HEK293 (cell line): ENCODE measurements around the gene NANP.
A peak's percentile ranks its signal among the peaks of the same experiment; 100 is the strongest.

ENCODE experiments used
- CTCF ChIA-PET: fragments of 350-600 bp; formaldehyde crosslinking; extraction: SDS; loops from one replicate; lab custom pipeline; 2021; ENCODE audit warnings: antibody characterized with exemption; lab: Yijun Ruan, JAX
- POLR2A ChIA-PET: fragments of 300-600 bp; formaldehyde crosslinking; extraction: SDS; loops from one replicate; lab custom pipeline; 2020; ENCODE audit warnings: antibody characterized with exemption, inconsistent platforms; lab: Yijun Ruan, JAX
- H3K27ac ChIP-seq: fragments of 200-500 bp; sonication (Bioruptor generic); 2 replicates; pipeline ENCODE4 v1.5.1; 2014; ENCODE audit warnings: low read depth, low read length, control low read depth, inconsistent platforms; ENCODE audit errors: extremely low read depth
- H3K36me3 ChIP-seq, 2 experiments: fragments of 200-500 bp in 1 of 2; sonication (Bioruptor generic) in 1 of 2; 1 replicate in 1 of 2; 2 replicates in 1 of 2; pipeline ENCODE4 v1.5.1; 2014 to 2017; ENCODE audit warnings: inconsistent platforms in 2 of 2, low read length in 2 of 2; ENCODE audit not compliant: control insufficient read depth in 2 of 2, insufficient read depth in 1 of 2
- H3K4me1 ChIP-seq: fragments of 200-500 bp; sonication (Bioruptor generic); 2 replicates; pipeline ENCODE4 v1.5.1; 2014; ENCODE audit warnings: mild to moderate bottlenecking, low read length, inconsistent platforms; ENCODE audit not compliant: control insufficient read depth, insufficient read depth
- H3K4me3 ChIP-seq: 2 replicates; pipeline ENCODE4 v1.5.1; 2011; ENCODE audit warnings: low read depth, mild to moderate bottlenecking, control low read depth, low read length, moderate library complexity
- H3K9me3 ChIP-seq: fragments of 200-500 bp; sonication (Bioruptor generic); 2 replicates; pipeline ENCODE4 v1.5.1; 2014; ENCODE audit warnings: low read depth, low read length, inconsistent platforms; ENCODE audit not compliant: control insufficient read depth, insufficient read depth
- BCL11B ChIP-seq: fragments of 450-650 bp; formaldehyde crosslinking; IDR thresholded peaks from 2 replicates; pipeline ENCODE4 v1.5.1; 2016; ENCODE audit warnings: low read depth, missing biosample characterization, missing genetic modification characterization
- GLI2 ChIP-seq: fragments of 450-650 bp; formaldehyde crosslinking; IDR thresholded peaks from 2 replicates; pipeline ENCODE4; 2017; ENCODE audit warnings: missing biosample characterization, missing genetic modification characterization, low read depth, borderline replicate concordance
- HOXC10 ChIP-seq: sonication (generic); formaldehyde crosslinking; IDR thresholded peaks from 2 replicates; pipeline ENCODE4 v1.8.1; 2023; ENCODE audit warnings: mild to moderate bottlenecking, missing genetic modification reagents
- KLF16 ChIP-seq: fragments of 450-650 bp; formaldehyde crosslinking; IDR thresholded peaks from 2 replicates; pipeline ENCODE4 v1.5.1; 2017; ENCODE audit warnings: missing biosample characterization, missing genetic modification characterization
- KLF7 ChIP-seq: fragments of 450-650 bp; formaldehyde crosslinking; IDR thresholded peaks from 2 replicates; pipeline ENCODE4 v1.5.1; 2016; ENCODE audit warnings: missing biosample characterization, missing genetic modification characterization, borderline replicate concordance
- SCRT1 ChIP-seq: fragments of 450-650 bp; formaldehyde crosslinking; IDR thresholded peaks from 2 replicates; pipeline ENCODE4 v1.5.1; 2016; ENCODE audit warnings: missing biosample characterization, missing genetic modification characterization, borderline replicate concordance
- SCRT2 ChIP-seq: fragments of 450-650 bp; formaldehyde crosslinking; IDR thresholded peaks from 2 replicates; pipeline ENCODE4 v1.5.1; 2016; ENCODE audit warnings: missing biosample characterization, missing genetic modification characterization
- TCF7L2 ChIP-seq: IDR thresholded peaks from 2 replicates; pipeline ENCODE4 v1.6.1; 2011; ENCODE audit warnings: low read depth, mild to moderate bottlenecking, inconsistent platforms, low read length, moderate library complexity, borderline replicate concordance
- ZBTB20 ChIP-seq: fragments of 450-650 bp; formaldehyde crosslinking; IDR thresholded peaks from 2 replicates; pipeline ENCODE4 v1.5.1; 2016; ENCODE audit warnings: missing biosample characterization, missing genetic modification characterization
- ZFHX2 ChIP-seq: fragments of 450-650 bp; formaldehyde crosslinking; conservative IDR thresholded peaks from 2 replicates; pipeline ENCODE4 v1.5.1; 2016; ENCODE audit warnings: missing biosample characterization, missing genetic modification characterization
- ZFP3 ChIP-seq: fragments of 450-650 bp; formaldehyde crosslinking; IDR thresholded peaks from 2 replicates; pipeline ENCODE4 v1.5.1; 2016; ENCODE audit warnings: low read depth, missing biosample characterization, missing genetic modification characterization
- ZIC2 ChIP-seq: fragments of 450-650 bp; formaldehyde crosslinking; IDR thresholded peaks from 2 replicates; pipeline ENCODE4 v1.5.1; 2016; ENCODE audit warnings: missing biosample characterization, missing genetic modification characterization
- ZNF121 ChIP-seq: fragments of 450-650 bp; formaldehyde crosslinking; IDR thresholded peaks from 2 replicates; pipeline ENCODE4 v1.5.1; 2016; ENCODE audit warnings: missing biosample characterization, missing genetic modification characterization
- ZNF138 ChIP-seq: fragments of 450-650 bp; formaldehyde crosslinking; IDR thresholded peaks from 2 replicates; pipeline ENCODE4 v1.5.1; 2016; ENCODE audit warnings: missing biosample characterization, missing genetic modification characterization, borderline replicate concordance
- ZNF19 ChIP-seq: fragments of 450-650 bp; formaldehyde crosslinking; IDR thresholded peaks from 2 replicates; pipeline ENCODE4; 2016; ENCODE audit warnings: missing biosample characterization, missing genetic modification characterization, low read depth
- ZNF211 ChIP-seq: fragments of 450-650 bp; formaldehyde crosslinking; IDR thresholded peaks from 2 replicates; pipeline ENCODE4 v1.5.1; 2016; ENCODE audit warnings: low read depth, missing biosample characterization, missing genetic modification characterization
- ZNF239 ChIP-seq: fragments of 450-650 bp; formaldehyde crosslinking; IDR thresholded peaks from 2 replicates; pipeline ENCODE4 v1.5.1; 2016; ENCODE audit warnings: missing biosample characterization, missing genetic modification characterization
- ZNF274 ChIP-seq, 2 experiments: fragments of 200-500 bp in 1 of 2; fragments of 450-650 bp in 1 of 2; sonication (Bioruptor generic) in 1 of 2; formaldehyde crosslinking in 1 of 2; IDR thresholded peaks; 2 replicates each; pipeline versions ENCODE4 v1.5.1 to v1.6.1; 2014 to 2016; ENCODE audit warnings: borderline replicate concordance in 1 of 2, inconsistent platforms in 1 of 2, low read length in 1 of 2, missing biosample characterization in 1 of 2, missing genetic modification characterization in 1 of 2
- ZNF335 ChIP-seq: fragments of 450-650 bp; formaldehyde crosslinking; conservative IDR thresholded peaks from 2 replicates; pipeline ENCODE4 v1.5.1; 2016; ENCODE audit warnings: missing biosample characterization, missing genetic modification characterization
- ZNF354C ChIP-seq: fragments of 450-650 bp; formaldehyde crosslinking; IDR thresholded peaks from 2 replicates; pipeline ENCODE4 v1.5.1; 2016; ENCODE audit warnings: missing biosample characterization, missing genetic modification characterization, low read depth, borderline replicate concordance
- ZNF366 ChIP-seq: fragments of 450-650 bp; formaldehyde crosslinking; conservative IDR thresholded peaks from 2 replicates; pipeline ENCODE4 v1.5.1; 2016; ENCODE audit warnings: missing biosample characterization, missing genetic modification characterization
- ZNF501 ChIP-seq: fragments of 450-650 bp; formaldehyde crosslinking; IDR thresholded peaks from 2 replicates; pipeline ENCODE4 v1.5.1; 2016; ENCODE audit warnings: missing biosample characterization, missing genetic modification characterization
- ZNF561 ChIP-seq: fragments of 450-650 bp; IDR thresholded peaks from 2 replicates; pipeline ENCODE4 v1.5.1; 2018; ENCODE audit warnings: missing biosample characterization, missing genetic modification characterization, borderline replicate concordance
- ZNF629 ChIP-seq: fragments of 450-650 bp; formaldehyde crosslinking; IDR thresholded peaks from 2 replicates; pipeline ENCODE4 v1.5.1; 2017; ENCODE audit warnings: missing biosample characterization, missing genetic modification characterization
- ZNF664 ChIP-seq: fragments of 450-650 bp; formaldehyde crosslinking; IDR thresholded peaks from 2 replicates; pipeline ENCODE4 v1.5.1; 2016; ENCODE audit warnings: missing biosample characterization, missing genetic modification characterization
- ZXDB ChIP-seq: fragments of 450-650 bp; formaldehyde crosslinking; IDR thresholded peaks from 2 replicates; pipeline ENCODE4 v1.5.1; 2016; ENCODE audit warnings: missing biosample characterization, missing genetic modification characterization
- TF ChIP-seq, protein P1 (sequence below): fragments of 450-650 bp; formaldehyde crosslinking; IDR thresholded peaks from 2 replicates; pipeline ENCODE4 v1.5.1; 2017; ENCODE audit warnings: missing biosample characterization, mild to moderate bottlenecking, missing genetic modification characterization, moderate library complexity
- TF ChIP-seq, protein P2 (sequence below): fragments of 450-650 bp; formaldehyde crosslinking; IDR thresholded peaks from 2 replicates; pipeline ENCODE4 v1.5.1; 2016; ENCODE audit warnings: missing biosample characterization, missing genetic modification characterization, low read depth
- TF ChIP-seq, protein P3 (sequence below): fragments of 450-650 bp; formaldehyde crosslinking; IDR thresholded peaks from 2 replicates; pipeline ENCODE4 v1.5.1; 2016; ENCODE audit warnings: missing biosample characterization, missing genetic modification characterization
- TF ChIP-seq, protein P4 (sequence below): fragments of 450-650 bp; formaldehyde crosslinking; IDR thresholded peaks from 2 replicates; pipeline ENCODE4 v1.5.1; 2016; ENCODE audit warnings: missing biosample characterization, missing genetic modification characterization

NANP gene

DNA sequence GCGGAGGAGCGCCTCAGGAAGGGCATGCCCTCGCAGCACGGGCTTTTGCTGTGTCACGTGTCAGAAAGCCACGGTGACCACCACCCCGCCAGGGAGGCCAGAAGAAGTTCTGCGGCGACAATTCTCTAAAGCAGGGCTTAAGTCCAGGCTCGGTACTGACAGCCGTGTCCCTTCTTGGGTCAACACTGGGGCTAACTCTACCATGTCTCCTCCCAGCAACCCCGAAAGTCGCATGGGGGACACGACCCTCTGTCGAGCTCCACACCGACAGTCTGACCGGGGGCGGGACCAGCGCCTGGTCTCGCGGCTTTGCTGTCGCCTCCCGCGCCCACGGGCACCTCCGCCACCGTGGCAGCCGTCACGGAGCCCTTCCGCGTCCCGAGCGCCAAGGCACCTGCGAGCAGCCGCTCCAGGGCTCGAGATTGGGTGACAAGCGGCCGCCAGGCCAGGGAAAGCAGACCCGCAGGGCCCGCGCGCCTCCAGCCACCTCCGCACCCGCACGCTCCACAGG is 534 bp downstream of the NANP start:
- CTCF ChIA-PET, result interaction anchor here (0.6 to 0.7 kb wide), 2 partner anchors 153 to 343 kb away, joined by 3 read pairs; no protein-coding TSS in a partner anchor
- Histone ChIP-seq H3K9me3 (no peaks in the 10 kb centered on the region), H3K36me3 (peaks cover 0 to 6% of the 10 kb centered on the region in 2 experiments; a peak in 1 of 3 replicates), H3K27ac (peak overlapping the region; percentile 95), H3K4me3 (peak overlapping the region; percentile 73), H3K4me1 (peaks cover 4% of the 10 kb centered on the region; the same call in 1 of the 2 replicates)
- POLR2A ChIA-PET, result interaction anchor here (1.2 kb wide), 1 partner anchor 9 kb away, joined by 6 read pairs; no protein-coding TSS in a partner anchor
- TF ChIP-seq ZNF366 (tag by site-specific recombination), result no peak
- TF ChIP-seq, protein P1, sequence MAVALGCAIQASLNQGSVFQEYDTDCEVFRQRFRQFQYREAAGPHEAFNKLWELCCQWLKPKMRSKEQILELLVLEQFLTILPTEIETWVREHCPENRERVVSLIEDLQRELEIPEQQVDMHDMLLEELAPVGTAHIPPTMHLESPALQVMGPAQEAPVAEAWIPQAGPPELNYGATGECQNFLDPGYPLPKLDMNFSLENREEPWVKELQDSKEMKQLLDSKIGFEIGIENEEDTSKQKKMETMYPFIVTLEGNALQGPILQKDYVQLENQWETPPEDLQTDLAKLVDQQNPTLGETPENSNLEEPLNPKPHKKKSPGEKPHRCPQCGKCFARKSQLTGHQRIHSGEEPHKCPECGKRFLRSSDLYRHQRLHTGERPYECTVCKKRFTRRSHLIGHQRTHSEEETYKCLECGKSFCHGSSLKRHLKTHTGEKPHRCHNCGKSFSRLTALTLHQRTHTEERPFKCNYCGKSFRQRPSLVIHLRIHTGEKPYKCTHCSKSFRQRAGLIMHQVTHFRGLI (tag by site-specific recombination), result no peak
- no peak for TF ChIP-seq ZBTB20 (tag by site-specific recombination)
- no peak for TF ChIP-seq ZNF354C
- TF ChIP-seq KLF16 (tag by site-specific recombination), result no peak; the same call in 1 of the 2 replicates
- TF ChIP-seq BCL11B (tag by site-specific recombination), result no peak
- TF ChIP-seq, protein P2, sequence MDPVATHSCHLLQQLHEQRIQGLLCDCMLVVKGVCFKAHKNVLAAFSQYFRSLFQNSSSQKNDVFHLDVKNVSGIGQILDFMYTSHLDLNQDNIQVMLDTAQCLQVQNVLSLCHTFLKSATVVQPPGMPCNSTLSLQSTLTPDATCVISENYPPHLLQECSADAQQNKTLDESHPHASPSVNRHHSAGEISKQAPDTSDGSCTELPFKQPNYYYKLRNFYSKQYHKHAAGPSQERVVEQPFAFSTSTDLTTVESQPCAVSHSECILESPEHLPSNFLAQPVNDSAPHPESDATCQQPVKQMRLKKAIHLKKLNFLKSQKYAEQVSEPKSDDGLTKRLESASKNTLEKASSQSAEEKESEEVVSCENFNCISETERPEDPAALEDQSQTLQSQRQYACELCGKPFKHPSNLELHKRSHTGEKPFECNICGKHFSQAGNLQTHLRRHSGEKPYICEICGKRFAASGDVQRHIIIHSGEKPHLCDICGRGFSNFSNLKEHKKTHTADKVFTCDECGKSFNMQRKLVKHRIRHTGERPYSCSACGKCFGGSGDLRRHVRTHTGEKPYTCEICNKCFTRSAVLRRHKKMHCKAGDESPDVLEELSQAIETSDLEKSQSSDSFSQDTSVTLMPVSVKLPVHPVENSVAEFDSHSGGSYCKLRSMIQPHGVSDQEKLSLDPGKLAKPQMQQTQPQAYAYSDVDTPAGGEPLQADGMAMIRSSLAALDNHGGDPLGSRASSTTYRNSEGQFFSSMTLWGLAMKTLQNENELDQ (tag by site-specific recombination), result no peak
- TF ChIP-seq, protein P3, sequence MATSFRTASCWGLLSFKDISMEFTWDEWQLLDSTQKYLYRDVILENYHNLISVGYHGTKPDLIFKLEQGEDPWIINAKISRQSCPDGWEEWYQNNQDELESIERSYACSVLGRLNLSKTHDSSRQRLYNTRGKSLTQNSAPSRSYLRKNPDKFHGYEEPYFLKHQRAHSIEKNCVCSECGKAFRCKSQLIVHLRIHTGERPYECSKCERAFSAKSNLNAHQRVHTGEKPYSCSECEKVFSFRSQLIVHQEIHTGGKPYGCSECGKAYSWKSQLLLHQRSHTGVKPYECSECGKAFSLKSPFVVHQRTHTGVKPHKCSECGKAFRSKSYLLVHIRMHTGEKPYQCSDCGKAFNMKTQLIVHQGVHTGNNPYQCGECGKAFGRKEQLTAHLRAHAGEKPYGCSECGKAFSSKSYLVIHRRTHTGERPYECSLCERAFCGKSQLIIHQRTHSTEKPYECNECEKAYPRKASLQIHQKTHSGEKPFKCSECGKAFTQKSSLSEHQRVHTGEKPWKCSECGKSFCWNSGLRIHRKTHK (tag by site-specific recombination), result no peak
- no peak for TF ChIP-seq ZNF211 (tag by site-specific recombination)
- TF ChIP-seq ZIC2 (tag by site-specific recombination), result peak; percentile 19
- no peak for TF ChIP-seq ZNF335 (tag by site-specific recombination)
- no peak for TF ChIP-seq ZNF274 (IDR thresholded peaks at IDR 0.05; ENCODE audit: low read length)
- TF ChIP-seq ZNF274 (tag by site-specific recombination; IDR thresholded peaks at IDR 0.05; ENCODE audit: borderline replicate concordance), result no peak
- no peak for TF ChIP-seq HOXC10 (CRISPR knock-in tag)
- TF ChIP-seq ZNF19 (tag by site-specific recombination), result no peak
- no peak for TF ChIP-seq KLF7
- TF ChIP-seq ZNF629 (tag by site-specific recombination), result no peak
- no peak for TF ChIP-seq ZNF561 (tag by site-specific recombination)
- TF ChIP-seq ZNF138 (tag by site-specific recombination), result no peak
- no peak for TF ChIP-seq GLI2 (tag by site-specific recombination)
- TF ChIP-seq, protein P4, sequence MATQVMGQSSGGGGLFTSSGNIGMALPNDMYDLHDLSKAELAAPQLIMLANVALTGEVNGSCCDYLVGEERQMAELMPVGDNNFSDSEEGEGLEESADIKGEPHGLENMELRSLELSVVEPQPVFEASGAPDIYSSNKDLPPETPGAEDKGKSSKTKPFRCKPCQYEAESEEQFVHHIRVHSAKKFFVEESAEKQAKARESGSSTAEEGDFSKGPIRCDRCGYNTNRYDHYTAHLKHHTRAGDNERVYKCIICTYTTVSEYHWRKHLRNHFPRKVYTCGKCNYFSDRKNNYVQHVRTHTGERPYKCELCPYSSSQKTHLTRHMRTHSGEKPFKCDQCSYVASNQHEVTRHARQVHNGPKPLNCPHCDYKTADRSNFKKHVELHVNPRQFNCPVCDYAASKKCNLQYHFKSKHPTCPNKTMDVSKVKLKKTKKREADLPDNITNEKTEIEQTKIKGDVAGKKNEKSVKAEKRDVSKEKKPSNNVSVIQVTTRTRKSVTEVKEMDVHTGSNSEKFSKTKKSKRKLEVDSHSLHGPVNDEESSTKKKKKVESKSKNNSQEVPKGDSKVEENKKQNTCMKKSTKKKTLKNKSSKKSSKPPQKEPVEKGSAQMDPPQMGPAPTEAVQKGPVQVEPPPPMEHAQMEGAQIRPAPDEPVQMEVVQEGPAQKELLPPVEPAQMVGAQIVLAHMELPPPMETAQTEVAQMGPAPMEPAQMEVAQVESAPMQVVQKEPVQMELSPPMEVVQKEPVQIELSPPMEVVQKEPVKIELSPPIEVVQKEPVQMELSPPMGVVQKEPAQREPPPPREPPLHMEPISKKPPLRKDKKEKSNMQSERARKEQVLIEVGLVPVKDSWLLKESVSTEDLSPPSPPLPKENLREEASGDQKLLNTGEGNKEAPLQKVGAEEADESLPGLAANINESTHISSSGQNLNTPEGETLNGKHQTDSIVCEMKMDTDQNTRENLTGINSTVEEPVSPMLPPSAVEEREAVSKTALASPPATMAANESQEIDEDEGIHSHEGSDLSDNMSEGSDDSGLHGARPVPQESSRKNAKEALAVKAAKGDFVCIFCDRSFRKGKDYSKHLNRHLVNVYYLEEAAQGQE (tag by site-specific recombination), result no peak
- no peak for TF ChIP-seq SCRT1 (tag by site-specific recombination)
- no peak for TF ChIP-seq ZNF501 (tag by site-specific recombination)
- TF ChIP-seq ZNF664 (tag by site-specific recombination), result no peak
- TF ChIP-seq SCRT2 (tag by site-specific recombination), result peak; percentile 99
- TF ChIP-seq ZFHX2 (tag by site-specific recombination), result peak; percentile 78
- no peak for TF ChIP-seq ZFP3 (tag by site-specific recombination)
- TF ChIP-seq TCF7L2, result no peak
- TF ChIP-seq ZNF121 (tag by site-specific recombination), result no peak
- 0 out of 2 replicates have a peak, but pooled peaks have one; percentile 14 for TF ChIP-seq ZNF239 (tag by site-specific recombination)
- peak; percentile 2; the same call in 1 of the 2 replicates for TF ChIP-seq ZXDB
